GM10847 (cell line): ENCODE results near the gene ERC1.

Experiments
- POLR2A ChIP-seq: IDR thresholded peaks from 2 replicates; pipeline ENCODE4 v1.6.1; 2011; ENCODE audit not compliant: insufficient read length; ENCODE audit errors: extremely low read depth

ERC1 gene

GRCh38 chr12:1006255-1006654 lies 15.2 kb downstream of the ERC1 start:
- no peak for TF ChIP-seq POLR2A

GRCh38 chr12:1007276-1007675 lies 16.3 kb downstream of the ERC1 start:
- no peak for TF ChIP-seq POLR2A

- no peak for TF ChIP-seq POLR2A
These were observed 17.0 kb downstream of the ERC1 start for GRCh38 chr12:1007994-1008393.

GRCh38 chr12:1011091-1011490 lies 20.1 kb downstream of the ERC1 start:
- no peak for TF ChIP-seq POLR2A

- TF ChIP-seq POLR2A, result no peak
These were observed 22.8 kb downstream of the ERC1 start for GRCh38 chr12:1013618-1014489.

- TF ChIP-seq POLR2A, result no peak
These were observed 28.3 kb downstream of the ERC1 start for GRCh38 chr12:1019283-1019682.

- no peak for TF ChIP-seq POLR2A
These were observed 29.4 kb downstream of the ERC1 start for GRCh38 chr12:1020389-1020788.

GRCh38 chr12:1022032-1022970 lies 31.3 kb downstream of the ERC1 start:
- no peak for TF ChIP-seq POLR2A

GRCh38 chr12:1030779-1031178 lies 39.8 kb downstream of the ERC1 start:
- no peak for TF ChIP-seq POLR2A

GRCh38 chr12:1034243-1034642 lies 43.2 kb downstream of the ERC1 start:
- TF ChIP-seq POLR2A, result no peak

GRCh38 chr12:1034751-1035457 lies 43.9 kb downstream of the ERC1 start:
- no peak for TF ChIP-seq POLR2A

- TF ChIP-seq POLR2A, result no peak
These were observed 50.5 kb downstream of the ERC1 start for GRCh38 chr12:1041478-1041877.

- TF ChIP-seq POLR2A, result no peak
These were observed 53.2 kb downstream of the ERC1 start for GRCh38 chr12:1044199-1044598.

GRCh38 chr12:1044696-1045095 lies 53.7 kb downstream of the ERC1 start:
- no peak for TF ChIP-seq POLR2A

- no peak for TF ChIP-seq POLR2A
These were observed 55.7 kb downstream of the ERC1 start for GRCh38 chr12:1046727-1047126.

GRCh38 chr12:1047898-1048660 lies 57.1 kb downstream of the ERC1 start:
- TF ChIP-seq POLR2A, result no peak
